GM12878 (cell line): ENCODE results near the gene IL10.

ENCODE experiments used
- ASH2L ChIP-seq: fragments of 300-600, 200-600 bp; sonication (generic); IDR thresholded peaks from 2 replicates; pipeline ENCODE4 v1.6.1; 2017; ENCODE audit warnings: low read depth, mild to moderate bottlenecking, borderline replicate concordance
- CHD2 ChIP-seq: IDR thresholded peaks from 2 replicates; pipeline ENCODE4 v1.6.1; 2011; ENCODE audit warnings: low read depth, low read length, improper control_type of control experiment, borderline replicate concordance
- EGR1 ChIP-seq, 2 experiments: IDR thresholded peaks; 1 replicate in 1 of 2; 2 replicates in 1 of 2; pipeline ENCODE4 v1.6.1; 2011 to 2012; ENCODE audit warnings: low read depth in 2 of 2, low read length in 2 of 2, borderline replicate concordance in 1 of 2, mild to moderate bottlenecking in 1 of 2, moderate library complexity in 1 of 2
- POLR2A ChIP-seq: IDR thresholded peaks from 2 replicates; pipeline ENCODE4 v1.6.1; 2011; ENCODE audit warnings: low read depth, mild to moderate bottlenecking, low read length
- ZNF207 ChIP-seq: fragments of 450-650 bp; IDR thresholded peaks from 2 replicates; pipeline ENCODE4 v1.6.1; 2014; ENCODE audit warnings: antibody characterized with exemption, mild to moderate bottlenecking, borderline replicate concordance

DNA sequence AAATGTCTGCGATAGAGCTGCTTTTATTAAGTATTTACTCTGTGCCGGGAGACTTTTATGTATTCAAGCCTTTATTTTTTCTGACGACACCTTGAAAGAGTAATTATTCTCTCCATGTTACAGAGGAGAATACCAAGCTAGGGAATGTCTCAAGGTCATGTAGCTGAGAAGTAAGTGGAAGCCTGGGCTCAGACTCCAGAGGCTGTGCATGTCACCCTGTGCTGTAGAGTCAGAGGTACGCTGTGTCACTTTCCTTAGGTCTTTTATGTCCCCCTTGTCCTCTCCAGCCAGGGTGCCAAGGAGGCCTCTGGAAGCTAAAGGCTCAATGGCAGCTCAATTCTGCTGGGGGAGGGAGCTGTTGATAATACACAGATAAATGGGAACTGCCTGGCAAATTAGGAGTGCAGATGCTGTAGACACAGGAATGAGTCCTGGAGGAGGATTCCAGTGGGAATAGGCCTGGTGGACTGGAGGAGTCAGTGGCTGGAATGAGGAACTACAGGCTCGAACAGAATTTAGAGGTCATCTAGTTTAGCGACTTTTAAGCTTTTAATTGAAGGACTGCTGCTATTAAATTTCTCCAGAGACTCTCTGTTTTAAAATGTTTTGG lies 11.0 kb downstream of the IL10 start:
- TF ChIP-seq ZNF207, result no peak
- TF ChIP-seq POLR2A, result no peak
- no peak for TF ChIP-seq ASH2L
- TF ChIP-seq EGR1 (IDR thresholded peaks at IDR 0.05; ENCODE audit: borderline replicate concordance in 1 of 2, low read depth in 2 of 2, low read length in 2 of 2), result no peak
- no peak for TF ChIP-seq CHD2
